HEK293 (cell line): Measurements from ENCODE around the gene DFFA.

Experiments
- CTCF ChIP-seq: fragments of 450-650 bp; formaldehyde crosslinking; IDR thresholded peaks from 2 replicates; pipeline ENCODE4 v1.5.1; 2016; ENCODE audit warnings: missing biosample characterization, missing genetic modification characterization
- ZNF785 ChIP-seq: fragments of 450-650 bp; formaldehyde crosslinking; IDR thresholded peaks from 2 replicates; pipeline ENCODE4 v1.5.1; 2016; ENCODE audit warnings: missing biosample characterization, missing genetic modification characterization

DNA sequence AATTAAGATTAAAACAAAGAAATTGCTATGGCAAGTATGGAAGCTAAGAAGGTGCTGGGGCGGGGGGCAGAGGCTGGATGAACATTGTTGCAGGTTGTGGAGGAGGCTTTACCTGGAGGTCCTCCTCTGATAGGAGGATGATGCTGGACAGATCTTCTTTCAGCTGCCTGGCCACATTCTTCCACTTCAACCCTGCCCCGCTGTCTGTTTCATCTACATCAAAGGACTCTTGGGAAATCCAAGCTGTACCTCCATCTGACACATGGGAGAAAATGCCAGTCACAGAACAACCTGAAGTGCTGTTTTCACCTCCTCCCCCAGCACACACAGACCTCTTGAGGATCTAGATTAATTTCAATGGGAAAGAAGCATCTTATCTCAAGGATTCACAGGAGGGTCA lies 5.3 kb downstream of the DFFA start:
- TF ChIP-seq CTCF (tag by site-specific recombination), result no peak
- TF ChIP-seq ZNF785 (tag by site-specific recombination), result no peak
